Activated CD8-positive, alpha-beta memory T cell treated with anti-CD3 and anti-CD28 coated beads, Interleukin-2, amount 50 U/mL, for 24 hours (primary cell): ENCODE data around the gene MRPL40.

Experiments
- DNase-seq: peaks from one replicate; pipeline ENCODE4 v3.0.0-alpha.2; 2020; ENCODE audit errors: extremely low read depth

MRPL40 gene

GRCh38 chr22:19483481-19484244 lies 51.3 kb downstream of the MRPL40 start:
- no peak for DNase-seq
